H9 (cell line): ENCODE results near the gene PCCB. TPM values are rescaled to one million over a fixed set of nuclear protein-coding genes. Genes with fewer than 3 reads are reported as not detected.

Experiments
- DNase-seq: peaks from one replicate; pipeline ENCODE4 v3.0.0-alpha.2; 2017
- H2AFZ ChIP-seq: one replicate; pipeline ENCODE4 v1.6.1; 2013; ENCODE audit warnings: mild to moderate bottlenecking, low read length, control low read depth, moderate library complexity
- H2AK5ac ChIP-seq: 2 replicates; pipeline ENCODE4 v1.6.1; 2013; ENCODE audit warnings: low read length, control low read depth, mixed read lengths; ENCODE audit not compliant: insufficient read length
- H2BK120ac ChIP-seq: one replicate; pipeline ENCODE4 v1.6.1; 2013; ENCODE audit warnings: low read depth, mild to moderate bottlenecking, low read length, control low read depth, inconsistent platforms; ENCODE audit not compliant: poor library complexity, severe bottlenecking
- H2BK12ac ChIP-seq: 2 replicates; pipeline ENCODE4 v1.6.1; 2013; ENCODE audit warnings: low read length, control low read depth, mixed read lengths, low read depth; ENCODE audit not compliant: insufficient read length
- H2BK15ac ChIP-seq: 2 replicates; pipeline ENCODE4 v1.6.1; 2013; ENCODE audit warnings: low read depth, low read length, control low read depth
- H2BK20ac ChIP-seq: one replicate; pipeline ENCODE4 v1.6.1; 2013; ENCODE audit warnings: low read depth, mild to moderate bottlenecking, low read length, control low read depth, inconsistent platforms; ENCODE audit not compliant: poor library complexity, severe bottlenecking
- H2BK5ac ChIP-seq: 2 replicates; pipeline ENCODE4 v1.6.1; 2013; ENCODE audit warnings: low read length, control low read depth, mixed read lengths; ENCODE audit not compliant: insufficient read length
- H3K14ac ChIP-seq: 2 replicates; pipeline ENCODE4 v1.6.1; 2013; ENCODE audit warnings: low read length, control low read depth; ENCODE audit not compliant: insufficient read depth
- H3K18ac ChIP-seq: 2 replicates; pipeline ENCODE4 v1.6.1; 2013; ENCODE audit warnings: low read depth, mild to moderate bottlenecking, mixed read lengths, low read length, control low read depth; ENCODE audit not compliant: insufficient read length
- H3K23ac ChIP-seq: 2 replicates; pipeline ENCODE4 v1.6.1; 2013; ENCODE audit warnings: low read length, control low read depth, mixed read lengths, low read depth; ENCODE audit not compliant: insufficient read length
- H3K23me2 ChIP-seq: 2 replicates; pipeline ENCODE4 v1.6.1; 2013; ENCODE audit warnings: low read depth, mild to moderate bottlenecking, mixed read lengths, low read length, control low read depth; ENCODE audit not compliant: insufficient read length, poor library complexity, severe bottlenecking
- H3K27ac ChIP-seq: 2 replicates; pipeline ENCODE4 v1.5.1; 2013; ENCODE audit warnings: low read length, control low read depth, mixed read lengths, low read depth; ENCODE audit not compliant: insufficient read length
- H3K27me3 ChIP-seq: 2 replicates; pipeline ENCODE4 v1.6.1; 2013; ENCODE audit warnings: low read length, control low read depth, inconsistent platforms; ENCODE audit not compliant: insufficient read depth
- H3K4ac ChIP-seq: 2 replicates; pipeline ENCODE4 v1.6.1; 2013; ENCODE audit warnings: low read depth, mild to moderate bottlenecking, control low read depth, inconsistent platforms, low read length, moderate library complexity
- H3K4me1 ChIP-seq: 2 replicates; pipeline ENCODE4 v1.6.1; 2013; ENCODE audit warnings: low read length, control low read depth, inconsistent platforms; ENCODE audit not compliant: insufficient read depth
- H3K4me2 ChIP-seq: 2 replicates; pipeline ENCODE4 v1.6.1; 2013; ENCODE audit warnings: low read length, control low read depth, mixed read lengths; ENCODE audit not compliant: insufficient read length, insufficient read depth
- H3K56ac ChIP-seq: 2 replicates; pipeline ENCODE4 v1.6.1; 2013; ENCODE audit warnings: low read depth, mild to moderate bottlenecking, mixed read lengths, low read length, control low read depth; ENCODE audit not compliant: insufficient read length
- H3K79me1 ChIP-seq: 2 replicates; pipeline ENCODE4 v1.6.1; 2013; ENCODE audit warnings: low read depth, mild to moderate bottlenecking, moderate library complexity, low read length, control low read depth, inconsistent platforms; ENCODE audit not compliant: insufficient read depth, poor library complexity, severe bottlenecking
- H3K79me2 ChIP-seq: 2 replicates; pipeline ENCODE4 v1.6.1; 2013; ENCODE audit warnings: low read length, control low read depth, inconsistent platforms; ENCODE audit not compliant: insufficient read depth
- H3K9ac ChIP-seq: 2 replicates; pipeline ENCODE4 v1.6.1; 2013; ENCODE audit warnings: low read length, control low read depth, mixed read lengths; ENCODE audit not compliant: insufficient read length; ENCODE audit errors: extremely low read depth
- H3K9me3 ChIP-seq: one replicate; pipeline ENCODE4 v1.6.1; 2013; ENCODE audit warnings: low read depth, low read length, inconsistent platforms; ENCODE audit not compliant: control insufficient read depth
- H3T11ph ChIP-seq: one replicate; pipeline ENCODE4 v1.6.1; 2013; ENCODE audit warnings: mild to moderate bottlenecking, low read length, control low read depth, inconsistent platforms
- H4K20me1 ChIP-seq: one replicate; pipeline ENCODE4 v1.6.1; 2013; ENCODE audit not compliant: control insufficient read depth, insufficient read length, insufficient read depth
- H4K5ac ChIP-seq: 2 replicates; pipeline ENCODE4 v1.6.1; 2013; ENCODE audit warnings: low read depth, mild to moderate bottlenecking, mixed read lengths, low read length, control low read depth; ENCODE audit not compliant: insufficient read length
- H4K8ac ChIP-seq: replicated peaks from 2 replicates; pipeline ENCODE4 v1.6.1; 2013; ENCODE audit warnings: low read length, control low read depth, mixed read lengths, low read depth; ENCODE audit not compliant: insufficient read length
- H4K91ac ChIP-seq: 2 replicates; pipeline ENCODE4 v1.6.1; 2013; ENCODE audit warnings: low read depth, mild to moderate bottlenecking, moderate library complexity, mixed read lengths, low read length, control low read depth; ENCODE audit not compliant: insufficient read length
- H3K27ac Mint-ChIP-seq, 3 experiments: 2 replicates in 2 of 3; 3 replicates in 1 of 3; pipeline ENCODE4 v1.8.0; 2020 to 2021; ENCODE audit warnings: mixed read lengths in 3 of 3, mild to moderate bottlenecking in 1 of 3, moderate library complexity in 1 of 3
- H3K27me3 Mint-ChIP-seq: 2 replicates; pipeline ENCODE4 v1.8.0; 2021; ENCODE audit warnings: low read depth, mild to moderate bottlenecking, moderate library complexity, mixed read lengths
- H3K36me3 Mint-ChIP-seq, 3 experiments: 2 replicates in 2 of 3; 3 replicates in 1 of 3; pipeline ENCODE4 v1.8.0; 2020 to 2021; ENCODE audit warnings: low read depth in 3 of 3, mixed read lengths in 3 of 3; ENCODE audit not compliant: insufficient read depth in 1 of 3
- H3K4me1 Mint-ChIP-seq, 2 experiments: 2 replicates each; pipeline ENCODE4 v1.8.0; 2020; ENCODE audit warnings: mixed read lengths in 2 of 2
- H3K4me3 Mint-ChIP-seq, 2 experiments: 2 replicates in 1 of 2; 3 replicates in 1 of 2; pipeline ENCODE4 v1.8.0; 2020 to 2021; ENCODE audit warnings: mild to moderate bottlenecking in 2 of 2, mixed read lengths in 2 of 2, moderate library complexity in 1 of 2
- H3K9me3 Mint-ChIP-seq, 2 experiments: 2 replicates in 1 of 2; 3 replicates in 1 of 2; pipeline ENCODE4 v1.8.0; 2020; ENCODE audit warnings: mild to moderate bottlenecking in 2 of 2, mixed read lengths in 2 of 2, moderate library complexity in 1 of 2
- WGBS: extraction: QIAGEN DNeasy Blood & Tissue Kit; methylation state at CpG from one replicate; pipeline ENCODE4 v1.1.7; 2013; ENCODE audit warnings: missing lambda C conversion rate, low lambda C conversion rate, mixed read lengths; ENCODE audit not compliant: insufficient read length; ENCODE audit errors: extremely low coverage; 5-methylcytosine and 5-hydroxymethylcytosine counted together
- total RNA-seq: library from RNA; stranded (reverse); gene quantifications from 2 replicates; pipeline ENCODE4 v1.2.1, GENCODE V29; 2021
- TF ChIP-seq, protein P1 (sequence below): fragments of 200-600 bp; sonication (generic); conservative IDR thresholded peaks from 3 replicates; pipeline ENCODE4 v1.8.0; 2021; ENCODE audit warnings: antibody characterized with exemption, mild to moderate bottlenecking

Gene PCCB
- total RNA-seq, 1 experiment from 2014 or later: 68.9 TPM

DNA sequence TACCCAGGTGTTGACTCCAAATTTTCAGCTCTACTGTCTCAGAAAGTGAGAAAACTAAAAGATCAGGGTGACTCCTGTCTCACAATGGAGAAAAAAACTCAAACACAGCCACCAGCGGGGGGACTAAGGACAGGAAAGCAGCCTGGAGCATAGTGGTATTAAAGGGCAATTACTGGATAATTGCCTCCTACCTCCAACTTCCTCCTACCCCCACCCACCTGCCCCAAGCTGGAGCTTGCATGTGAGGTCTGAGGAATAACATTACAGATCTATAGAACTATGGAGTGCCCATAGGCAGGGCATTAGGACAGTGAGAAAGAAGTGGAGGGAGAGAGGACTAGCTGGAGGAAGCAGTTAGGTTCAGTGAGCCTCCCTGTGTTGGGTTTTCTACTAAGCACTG, 2.7 kb upstream of the PCCB start:
- Histone ChIP-seq H2BK5ac (no peak overlapping the region), H2AFZ (no peak overlapping the region), H3K9me3 (no peaks in the 10 kb centered on the region), H2BK15ac (no peak overlapping the region), H3T11ph (no peak overlapping the region), H3K14ac (no peak overlapping the region), H3K9ac (no peak overlapping the region), H3K18ac (no peak overlapping the region), H4K5ac (no peak overlapping the region), H3K56ac (no peak overlapping the region), H3K23me2 (no peaks in the 10 kb centered on the region), H4K91ac (no peak overlapping the region), H3K4ac (no peak overlapping the region), H2BK120ac (no peak overlapping the region), H3K27me3 (no peaks in the 10 kb centered on the region), H3K27ac (no peak overlapping the region), H3K4me1 (no peaks in the 10 kb centered on the region), H2BK12ac (no peak overlapping the region), H3K4me2 (no peak overlapping the region), H4K20me1 (no peaks in the 10 kb centered on the region), H4K8ac (no peak overlapping the region), H3K23ac (no peak overlapping the region), H2BK20ac (no peak overlapping the region), H3K79me1 (no peaks in the 10 kb centered on the region), H2AK5ac (no peak overlapping the region), H3K79me2 (no peaks in the 10 kb centered on the region; the same call in none of the 2 replicates)
- Mint-ChIP-seq H3K4me3 (no peak overlapping the region), H3K9me3 (no peaks in the 10 kb centered on the region), H3K27me3 (peaks cover 3% of the 10 kb centered on the region), H3K27ac (peak overlapping the region in 1 of 3 experiments; percentile 63; a peak in 1 of 7 replicates), H3K36me3 (no peaks in the 10 kb centered on the region; a peak in 2 of 7 replicates), H3K4me1 (peaks cover 19 to 22% of the 10 kb centered on the region in 2 experiments)
- DNase-seq: peak; percentile 32
- WGBS: no CpG with 5 or more reads among the region's 1 CpG
- TF ChIP-seq, protein P1, sequence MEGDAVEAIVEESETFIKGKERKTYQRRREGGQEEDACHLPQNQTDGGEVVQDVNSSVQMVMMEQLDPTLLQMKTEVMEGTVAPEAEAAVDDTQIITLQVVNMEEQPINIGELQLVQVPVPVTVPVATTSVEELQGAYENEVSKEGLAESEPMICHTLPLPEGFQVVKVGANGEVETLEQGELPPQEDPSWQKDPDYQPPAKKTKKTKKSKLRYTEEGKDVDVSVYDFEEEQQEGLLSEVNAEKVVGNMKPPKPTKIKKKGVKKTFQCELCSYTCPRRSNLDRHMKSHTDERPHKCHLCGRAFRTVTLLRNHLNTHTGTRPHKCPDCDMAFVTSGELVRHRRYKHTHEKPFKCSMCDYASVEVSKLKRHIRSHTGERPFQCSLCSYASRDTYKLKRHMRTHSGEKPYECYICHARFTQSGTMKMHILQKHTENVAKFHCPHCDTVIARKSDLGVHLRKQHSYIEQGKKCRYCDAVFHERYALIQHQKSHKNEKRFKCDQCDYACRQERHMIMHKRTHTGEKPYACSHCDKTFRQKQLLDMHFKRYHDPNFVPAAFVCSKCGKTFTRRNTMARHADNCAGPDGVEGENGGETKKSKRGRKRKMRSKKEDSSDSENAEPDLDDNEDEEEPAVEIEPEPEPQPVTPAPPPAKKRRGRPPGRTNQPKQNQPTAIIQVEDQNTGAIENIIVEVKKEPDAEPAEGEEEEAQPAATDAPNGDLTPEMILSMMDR: no peak
